Panc1 (cell line): Measurements from ENCODE around the gene HYAL3. TPM values are rescaled to one million over a fixed set of nuclear protein-coding genes. Genes with fewer than 3 reads are reported as not detected.

ENCODE experiments used
- ATAC-seq: fragments of 200-7000 bp; cut with Tn5 transposase; 2 replicates; pipeline ENCODE4 v1.9.1; 2020; ENCODE audit warnings: mild to moderate bottlenecking, moderate library complexity
- BruUV-seq: library from RNA; stranded (reverse); fragments of 400-500 nt; replicated peaks from 2 replicates; lab custom pipeline; 2021; lab: Mats Ljungman, UMichigan
- CTCF ChIA-PET: fragments of 300-600 bp; sonication (Branson Sonifier 250); formaldehyde crosslinking; loops from one replicate; lab custom pipeline; 2022; ENCODE audit warnings: antibody characterized with exemption; lab: Charles Lee
- POLR2A ChIA-PET: fragments of 300-600 bp; sonication (Branson Sonifier 250); formaldehyde crosslinking; loops from one replicate; lab custom pipeline; 2022; ENCODE audit warnings: antibody characterized with exemption; lab: Charles Lee
- DNase-seq: peaks from one replicate; pipeline ENCODE4 v3.0.0-alpha.2; 2010; ENCODE audit warnings: low read depth, low spot score
- H3K27ac ChIP-seq: 2 replicates; pipeline ENCODE4 v1.5.1; 2011; ENCODE audit warnings: mild to moderate bottlenecking, low read length, inconsistent platforms
- H3K27me3 ChIP-seq: fragments of 200-500 bp; sonication (Bioruptor generic); 2 replicates; pipeline ENCODE4 v1.6.0; 2014; ENCODE audit warnings: low read length, inconsistent platforms; ENCODE audit not compliant: control insufficient read depth, insufficient read depth
- H3K36me3 ChIP-seq: fragments of 200-500 bp; sonication (Bioruptor generic); 2 replicates; pipeline ENCODE4 v1.5.1; 2014; ENCODE audit warnings: inconsistent platforms, mild to moderate bottlenecking, low read length, moderate library complexity; ENCODE audit not compliant: control insufficient read depth, insufficient read depth
- H3K4me1 ChIP-seq: 2 replicates; pipeline ENCODE4 v1.5.1; 2011; ENCODE audit warnings: inconsistent platforms, mild to moderate bottlenecking, low read length, moderate library complexity; ENCODE audit not compliant: control insufficient read depth, insufficient read depth
- H3K4me3 ChIP-seq, 2 experiments: 2 replicates each; pipeline ENCODE4 v1.5.1; 2011 to 2012; ENCODE audit warnings: low read depth in 2 of 2, low read length in 2 of 2, mild to moderate bottlenecking in 2 of 2, inconsistent platforms in 1 of 2, moderate library complexity in 1 of 2
- H3K9me3 ChIP-seq: fragments of 200-500 bp; sonication (Bioruptor generic); 2 replicates; pipeline ENCODE4 v1.5.1; 2014; ENCODE audit warnings: low read depth, mild to moderate bottlenecking, inconsistent platforms, low read length, moderate library complexity; ENCODE audit not compliant: control insufficient read depth, insufficient read depth
- CTCF ChIP-seq: fragments of 450-650 bp; IDR thresholded peaks from 2 replicates; pipeline ENCODE4 v1.5.1; 2017; ENCODE audit warnings: mild to moderate bottlenecking
- POLR2AphosphoS5 ChIP-seq: IDR thresholded peaks from 2 replicates; pipeline ENCODE4 v1.6.1; 2012; ENCODE audit warnings: mild to moderate bottlenecking, low read depth, low read length, moderate library complexity
- REST ChIP-seq, 2 experiments: IDR thresholded peaks; 2 replicates each; pipeline ENCODE4 v1.6.1; 2011 to 2012; ENCODE audit warnings: low read depth in 2 of 2, control low read depth in 1 of 2, low read length in 1 of 2, mild to moderate bottlenecking in 1 of 2, moderate library complexity in 1 of 2; ENCODE audit not compliant: insufficient read depth in 1 of 2
- SIN3A ChIP-seq: IDR thresholded peaks from 2 replicates; pipeline ENCODE4 v1.6.1; 2012; ENCODE audit warnings: low read depth, mild to moderate bottlenecking, low read length, moderate library complexity, borderline replicate concordance; ENCODE audit not compliant: insufficient read depth
- TCF7L2 ChIP-seq: IDR thresholded peaks from 2 replicates; pipeline ENCODE4 v1.6.1; 2011; ENCODE audit warnings: mild to moderate bottlenecking, low read depth, low read length, inconsistent platforms
- in situ Hi-C: cut with HindIII; loops from 2 replicates; pipeline ENCODE4 v1.10.0; 2016; ENCODE audit warnings: low sequenced_read_pairs, low pct_unique_long_range_greater_than_20kb
- intact Hi-C: fragments of 100-400 bp; cut with micrococcal nuclease; formaldehyde crosslinking; loops from one replicate; pipeline ENCODE4 v1.10.0; 2022; ENCODE audit not compliant: unreplicated experiment
- total RNA-seq: library from RNA; stranded (reverse); gene quantifications from one replicate; pipeline ENCODE4 v1.2.1, GENCODE V29; 2021; ENCODE audit not compliant: unreplicated experiment

The HYAL3 gene
- total RNA-seq, 1 experiment from 2014 or later, result 3.9 TPM

DNA sequence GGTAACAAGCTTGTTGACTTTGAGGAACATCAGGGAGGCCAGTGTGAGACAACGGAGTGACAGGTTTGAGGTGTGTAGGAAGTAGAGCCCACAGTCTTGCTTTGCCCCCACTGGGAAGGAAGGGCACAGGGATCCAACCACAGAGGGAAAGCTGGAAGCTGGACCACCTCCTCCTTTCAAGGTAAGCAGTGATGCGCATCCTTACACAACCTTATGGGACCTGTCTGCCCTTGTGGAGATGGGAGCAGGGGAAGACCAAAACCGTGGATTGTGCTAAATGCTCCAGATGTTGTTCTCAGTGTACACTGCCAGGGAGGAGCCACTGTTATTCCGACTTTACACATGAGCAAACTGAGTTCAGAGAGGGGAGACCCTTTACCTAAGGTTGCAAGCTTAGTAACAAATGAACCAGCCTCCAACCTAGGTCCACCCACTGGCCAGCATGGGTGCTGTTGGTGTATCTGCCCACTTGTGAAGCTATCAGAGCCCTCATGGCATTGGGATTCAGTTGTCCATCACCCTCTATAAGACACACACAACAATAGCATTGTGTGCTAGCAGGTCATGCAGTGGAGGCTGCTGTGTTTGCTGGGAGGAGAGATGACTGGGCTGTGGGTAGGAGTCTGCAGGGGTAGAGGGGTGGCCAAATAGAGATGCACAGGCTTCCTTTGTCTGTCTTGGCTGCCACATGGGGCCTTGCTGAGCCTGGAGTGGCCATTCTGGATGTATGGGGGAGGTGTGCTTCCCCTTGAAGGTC is 20.9 kb downstream of the HYAL3 start:
- in situ Hi-C loops, result no loop called here
- DNase-seq, result no peak
- H3K27me3 ChIP-seq, result no peaks in the 10 kb centered on the region
- H3K9me3 ChIP-seq, result no peaks in the 10 kb centered on the region
- POLR2A ChIA-PET, result no interaction called here
- no peak overlapping the region for H3K4me3 ChIP-seq
- intact Hi-C loops, result no loop called here
- H3K4me1 ChIP-seq, result no peaks in the 10 kb centered on the region; the same call in 1 of the 2 replicates
- TF ChIP-seq REST (IDR thresholded peaks at IDR 0.05; ENCODE audit: insufficient read depth in 1 of 2, low read depth in 2 of 2, low read length in 1 of 2), result no peak
- no peak for TF ChIP-seq CTCF
- no peak for TF ChIP-seq POLR2AphosphoS5
- TF ChIP-seq TCF7L2, result no peak
- no peak for TF ChIP-seq SIN3A
- ATAC-seq, result no peak
- no TSS peak for BruUV-seq
- H3K36me3 ChIP-seq, result no peaks in the 10 kb centered on the region
- CTCF ChIA-PET, result no interaction called here
- no peak overlapping the region for H3K27ac ChIP-seq

GRCh38 chr3:50276762-50277101 is 22.5 kb downstream of the HYAL3 start:
- Histone ChIP-seq H3K27me3 (no peaks in the 10 kb centered on the region), H3K27ac (no peak overlapping the region), H3K4me1 (no peaks in the 10 kb centered on the region; the same call in 1 of the 2 replicates), H3K36me3 (no peaks in the 10 kb centered on the region), H3K9me3 (no peaks in the 10 kb centered on the region), H3K4me3 (no peak overlapping the region)
- TF ChIP-seq SIN3A (no peak), CTCF (no peak), POLR2AphosphoS5 (no peak), TCF7L2 (no peak), REST (IDR thresholded peaks at IDR 0.05; ENCODE audit: insufficient read depth in 1 of 2, low read depth in 2 of 2, low read length in 1 of 2) (no peak)
- intact Hi-C loops, result no loop called here
- ATAC-seq (no peak), DNase-seq (no peak)
- POLR2A ChIA-PET, result no interaction called here
- in situ Hi-C loops, result no loop called here
- CTCF ChIA-PET, result no interaction called here
- BruUV-seq, result no TSS peak
